WI38 (cell line): ENCODE data around the gene RBM20.

Experiments
- H3K4me3 ChIP-seq: 2 replicates; pipeline ENCODE4 v1.5.1; 2011; ENCODE audit warnings: low read depth, mild to moderate bottlenecking, control low read depth, low read length
- TF ChIP-seq, protein P1 (sequence below): IDR thresholded peaks from 2 replicates; pipeline ENCODE4 v1.5.1; 2012; ENCODE audit warnings: low read depth, mild to moderate bottlenecking, control low read depth, low read length

The RBM20 gene

DNA sequence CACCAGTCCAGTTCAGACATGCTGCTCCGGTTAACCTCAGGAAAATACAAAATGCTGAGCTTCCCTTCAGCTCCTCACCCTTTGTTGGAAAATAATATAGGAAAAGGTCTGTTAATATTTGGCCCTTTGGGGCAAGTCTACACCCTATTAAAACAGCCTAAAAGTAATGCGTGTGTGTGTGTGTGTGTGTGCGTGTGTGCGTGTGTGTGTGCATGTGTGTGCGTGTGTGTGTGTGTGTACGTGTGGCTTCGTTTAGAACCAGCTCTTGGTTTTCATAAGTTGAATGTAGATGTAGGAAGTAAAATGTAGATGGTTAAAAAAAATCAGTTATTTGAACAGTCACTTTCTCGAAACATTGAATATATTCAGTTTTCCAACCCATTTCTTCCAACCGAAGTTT is 166.5 kb downstream of the RBM20 start:
- H3K4me3 ChIP-seq: no peak overlapping the region
- TF ChIP-seq, protein P1, sequence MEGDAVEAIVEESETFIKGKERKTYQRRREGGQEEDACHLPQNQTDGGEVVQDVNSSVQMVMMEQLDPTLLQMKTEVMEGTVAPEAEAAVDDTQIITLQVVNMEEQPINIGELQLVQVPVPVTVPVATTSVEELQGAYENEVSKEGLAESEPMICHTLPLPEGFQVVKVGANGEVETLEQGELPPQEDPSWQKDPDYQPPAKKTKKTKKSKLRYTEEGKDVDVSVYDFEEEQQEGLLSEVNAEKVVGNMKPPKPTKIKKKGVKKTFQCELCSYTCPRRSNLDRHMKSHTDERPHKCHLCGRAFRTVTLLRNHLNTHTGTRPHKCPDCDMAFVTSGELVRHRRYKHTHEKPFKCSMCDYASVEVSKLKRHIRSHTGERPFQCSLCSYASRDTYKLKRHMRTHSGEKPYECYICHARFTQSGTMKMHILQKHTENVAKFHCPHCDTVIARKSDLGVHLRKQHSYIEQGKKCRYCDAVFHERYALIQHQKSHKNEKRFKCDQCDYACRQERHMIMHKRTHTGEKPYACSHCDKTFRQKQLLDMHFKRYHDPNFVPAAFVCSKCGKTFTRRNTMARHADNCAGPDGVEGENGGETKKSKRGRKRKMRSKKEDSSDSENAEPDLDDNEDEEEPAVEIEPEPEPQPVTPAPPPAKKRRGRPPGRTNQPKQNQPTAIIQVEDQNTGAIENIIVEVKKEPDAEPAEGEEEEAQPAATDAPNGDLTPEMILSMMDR: no peak

DNA sequence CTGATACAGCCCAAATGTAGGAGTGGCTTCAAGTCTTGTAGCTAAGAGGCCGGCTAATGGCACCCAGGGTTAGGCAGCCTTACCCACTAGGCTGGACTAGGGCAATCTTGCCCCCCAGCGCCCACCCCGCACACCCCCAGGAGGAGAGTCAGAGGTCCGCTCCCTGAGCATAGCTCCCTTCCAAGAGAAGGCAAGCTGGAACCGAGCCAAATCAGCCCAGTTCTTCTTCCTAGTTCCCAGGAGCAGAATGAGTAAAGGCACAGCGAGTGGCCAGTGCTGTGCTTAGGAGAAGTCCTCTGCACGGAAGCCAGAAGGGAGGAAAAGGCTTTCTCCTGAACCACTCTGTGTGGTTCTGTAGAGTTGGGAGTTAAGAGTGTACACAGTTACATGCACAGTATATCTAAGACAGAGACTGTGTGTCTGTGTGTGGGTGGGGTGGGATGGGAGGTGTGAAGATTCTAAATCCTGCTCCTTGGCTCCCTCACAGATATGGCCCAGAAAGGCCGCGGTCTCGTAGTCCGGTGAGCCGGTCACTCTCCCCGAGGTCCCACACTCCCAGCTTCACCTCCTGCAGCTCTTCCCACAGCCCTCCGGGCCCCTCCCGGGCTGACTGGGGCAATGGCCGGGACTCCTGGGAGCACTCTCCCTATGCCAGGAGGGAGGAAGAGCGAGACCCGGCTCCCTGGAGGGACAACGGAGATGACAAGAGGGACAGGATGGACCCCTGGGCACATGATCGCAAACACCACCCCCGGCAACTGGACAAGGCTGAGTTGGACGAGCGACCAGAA is 167.8 kb downstream of the RBM20 start:
- TF ChIP-seq, protein P1: no peak
- H3K4me3 ChIP-seq: no peak overlapping the region

DNA sequence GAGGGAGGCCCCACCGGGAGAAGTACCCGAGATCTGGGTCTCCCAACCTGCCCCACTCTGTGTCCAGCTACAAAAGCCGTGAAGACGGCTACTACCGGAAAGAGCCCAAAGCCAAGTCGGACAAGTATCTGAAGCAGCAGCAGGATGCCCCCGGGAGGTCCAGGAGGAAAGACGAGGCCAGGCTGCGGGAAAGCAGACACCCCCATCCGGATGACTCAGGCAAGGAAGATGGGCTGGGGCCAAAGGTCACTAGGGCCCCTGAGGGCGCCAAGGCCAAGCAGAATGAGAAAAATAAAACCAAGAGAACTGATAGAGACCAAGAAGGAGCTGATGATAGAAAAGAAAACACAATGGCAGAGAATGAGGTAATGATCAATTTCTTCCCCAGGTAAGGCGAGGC is 168.4 kb downstream of the RBM20 start:
- TF ChIP-seq, protein P1: no peak
- no peak overlapping the region for H3K4me3 ChIP-seq

DNA sequence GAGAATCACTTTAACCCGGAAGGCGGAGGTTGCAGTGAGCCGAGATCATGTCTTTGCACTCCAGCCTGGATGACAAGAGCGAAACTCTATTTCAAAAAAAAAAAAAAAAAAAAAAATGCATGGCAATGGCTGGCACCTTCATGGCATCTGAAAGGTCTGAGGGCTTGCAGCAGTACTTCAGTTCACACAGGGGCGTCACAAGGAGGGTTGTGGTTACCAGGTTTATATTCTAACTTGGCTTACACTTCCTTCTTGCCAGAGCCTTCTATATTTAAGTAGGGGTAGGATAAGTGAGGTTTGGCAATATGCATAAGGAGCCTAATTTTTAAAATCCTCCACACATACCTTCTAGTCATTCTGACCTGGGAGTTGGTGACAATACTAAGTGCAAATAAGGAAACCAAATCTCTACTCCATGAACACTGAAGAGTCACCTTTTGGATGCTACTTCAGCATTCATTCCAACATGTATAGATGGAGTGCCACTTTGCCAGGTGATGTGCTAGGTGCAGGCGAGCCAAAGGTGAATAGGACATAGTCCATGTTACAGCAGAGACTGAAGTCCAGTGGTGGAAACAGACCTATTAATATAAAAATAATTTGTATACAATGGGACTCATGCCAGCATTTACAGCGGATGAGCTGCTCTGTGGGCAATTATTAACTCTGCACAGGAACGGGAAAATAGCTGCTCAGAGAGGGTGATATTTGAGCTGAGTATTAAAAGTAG is 169.8 kb downstream of the RBM20 start:
- TF ChIP-seq, protein P1: no peak
- H3K4me3 ChIP-seq: no peak overlapping the region

DNA sequence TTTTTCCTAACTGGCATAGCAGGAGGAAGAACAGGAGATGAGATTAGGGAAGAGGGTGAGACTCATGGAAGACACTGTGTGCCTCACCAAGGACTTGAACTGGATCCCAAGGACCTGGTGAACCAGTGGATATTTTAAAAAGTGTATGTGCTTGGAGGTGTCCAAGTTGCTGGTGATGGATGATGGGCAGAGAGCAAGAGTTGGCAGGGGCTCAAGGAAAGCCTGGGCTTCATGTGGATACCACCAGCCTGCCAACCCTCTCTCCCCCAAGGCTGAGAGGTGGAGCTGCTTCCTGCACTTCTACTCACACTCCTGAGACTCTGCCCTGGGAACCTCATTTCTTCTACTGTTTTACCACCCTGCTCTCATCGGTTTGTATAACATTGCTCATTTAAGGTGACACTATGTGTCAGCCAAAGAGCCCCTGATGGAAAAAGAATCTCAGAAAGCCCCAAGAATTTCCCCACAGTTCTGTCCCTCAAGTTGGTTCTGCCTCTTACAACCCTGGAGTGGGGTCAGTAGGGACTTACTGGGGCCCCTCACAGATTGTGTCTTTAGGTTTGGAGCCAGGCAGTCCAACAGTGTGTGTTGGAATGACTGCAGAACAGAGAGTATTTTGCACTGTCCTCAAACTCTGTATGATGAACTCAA is 171.3 kb downstream of the RBM20 start:
- no peak overlapping the region for H3K4me3 ChIP-seq
- TF ChIP-seq, protein P1: no peak

DNA sequence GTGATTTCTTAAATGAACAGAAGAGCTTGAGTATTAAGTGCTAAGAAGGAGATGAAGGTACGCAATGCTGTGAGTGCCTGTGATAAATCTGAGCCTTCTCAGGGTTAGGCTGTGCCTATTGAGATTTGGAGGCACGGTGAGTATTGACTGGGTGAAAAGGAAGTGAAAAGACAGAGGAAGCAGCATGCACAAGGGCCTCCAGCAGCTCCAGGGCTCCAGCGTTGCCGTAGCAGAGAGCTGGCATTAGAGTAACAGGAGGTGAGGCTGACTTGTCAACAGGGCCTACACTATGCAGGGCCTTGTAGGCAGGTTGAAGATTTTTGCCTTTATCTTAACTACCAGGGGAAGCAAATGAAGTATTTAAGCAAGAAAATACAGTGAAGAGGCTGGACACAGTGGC is 173.5 kb downstream of the RBM20 start:
- TF ChIP-seq, protein P1: no peak
- no peak overlapping the region for H3K4me3 ChIP-seq
